ENCODE measurements around the gene PCCA.

GRCh38 chr13:100493418-100493817, 404.5 kb downstream of the PCCA start:
- TF ChIP-seq CTCF (IDR thresholded peaks at IDR 0.05), result no peak
- TF ChIP-seq POLR2A (IDR thresholded peaks at IDR 0.05), result no peak

Measured in adrenal gland (tissue), 5 donors.